OCI-M2 (cell line): ENCODE data around the gene TBX15.

ENCODE experiments used
- DNase-seq: peaks from one replicate; lab custom pipeline; 2025; ENCODE audit not compliant: unreplicated experiment; lab: John Stamatoyannopoulos, UW

The TBX15 gene

DNA sequence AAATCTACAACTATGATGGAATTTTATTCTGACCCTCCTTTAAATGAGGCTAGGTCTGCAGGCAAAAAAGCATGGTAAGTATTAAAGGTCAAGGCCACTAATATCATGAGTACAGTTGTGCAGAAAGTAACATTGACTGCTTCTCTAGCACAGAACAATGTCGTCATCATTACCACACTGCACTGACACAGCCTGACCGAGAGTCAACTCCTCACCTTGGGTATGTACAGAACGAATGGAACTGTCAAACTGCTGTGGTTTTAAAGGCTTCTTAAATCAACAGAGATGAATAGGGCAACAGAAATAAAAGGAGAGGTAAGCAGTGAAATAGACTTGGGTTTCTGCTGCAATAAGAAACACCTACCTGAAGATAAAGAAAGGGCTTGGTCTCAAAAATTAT lies 88.8 kb downstream of the TBX15 start:
- DNase-seq: no peak

DNA sequence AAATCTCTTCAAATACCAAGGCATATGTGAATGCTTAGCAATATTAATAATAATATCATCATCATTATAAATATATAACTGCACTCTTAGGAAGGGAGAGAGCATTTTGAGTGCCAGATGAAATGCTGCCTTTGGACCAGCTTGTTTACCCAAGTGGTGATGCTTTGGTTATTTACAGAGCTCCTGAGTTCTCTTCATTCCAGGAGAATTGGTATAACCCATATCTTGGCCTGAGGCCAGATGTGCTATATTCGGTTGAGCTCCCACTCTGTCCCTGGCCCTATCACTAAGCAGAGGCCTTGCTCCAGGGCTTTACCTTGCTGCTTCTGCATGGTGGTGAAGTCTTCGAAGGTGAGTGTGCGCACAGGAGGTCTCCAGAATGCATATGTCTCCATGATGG lies 89.4 kb downstream of the TBX15 start:
- no peak for DNase-seq

DNA sequence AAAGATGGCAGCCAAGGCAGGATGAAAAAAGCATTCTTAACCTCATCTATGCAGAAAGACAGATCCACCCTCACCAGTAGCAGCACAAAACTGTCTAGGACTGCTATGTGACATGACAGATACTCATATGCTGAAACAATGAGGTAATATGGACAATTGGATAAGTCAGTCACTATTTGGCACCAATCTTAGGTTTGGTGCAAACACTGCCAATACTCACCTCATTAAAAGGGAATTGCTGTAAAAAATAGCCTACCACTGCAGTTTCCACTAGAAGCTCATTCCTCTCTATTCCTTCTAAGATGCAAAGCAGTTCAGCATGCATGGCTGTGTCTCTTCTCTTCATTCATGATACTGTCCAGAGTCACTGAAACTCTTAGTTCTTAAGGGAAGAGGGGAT lies 91.7 kb downstream of the TBX15 start:
- DNase-seq: no peak

DNA sequence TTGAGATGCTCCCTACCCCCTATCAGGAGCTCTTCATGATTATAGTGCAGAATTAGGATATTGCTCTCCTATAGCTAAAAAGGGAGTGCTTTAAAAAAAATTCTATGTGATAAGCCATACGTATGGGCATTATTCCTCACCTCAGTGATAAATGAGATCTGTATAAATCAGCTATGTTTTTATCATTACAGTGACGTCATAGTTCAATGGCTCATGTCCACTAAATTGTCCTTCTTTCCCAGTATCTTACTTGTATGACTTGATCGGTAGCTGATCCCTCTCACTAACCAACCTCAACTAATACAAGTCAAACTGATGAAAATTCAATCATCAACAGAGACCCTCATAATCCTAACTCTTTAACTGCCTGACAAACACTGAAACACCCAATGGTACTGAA lies 93.3 kb downstream of the TBX15 start:
- DNase-seq: no peak

DNA sequence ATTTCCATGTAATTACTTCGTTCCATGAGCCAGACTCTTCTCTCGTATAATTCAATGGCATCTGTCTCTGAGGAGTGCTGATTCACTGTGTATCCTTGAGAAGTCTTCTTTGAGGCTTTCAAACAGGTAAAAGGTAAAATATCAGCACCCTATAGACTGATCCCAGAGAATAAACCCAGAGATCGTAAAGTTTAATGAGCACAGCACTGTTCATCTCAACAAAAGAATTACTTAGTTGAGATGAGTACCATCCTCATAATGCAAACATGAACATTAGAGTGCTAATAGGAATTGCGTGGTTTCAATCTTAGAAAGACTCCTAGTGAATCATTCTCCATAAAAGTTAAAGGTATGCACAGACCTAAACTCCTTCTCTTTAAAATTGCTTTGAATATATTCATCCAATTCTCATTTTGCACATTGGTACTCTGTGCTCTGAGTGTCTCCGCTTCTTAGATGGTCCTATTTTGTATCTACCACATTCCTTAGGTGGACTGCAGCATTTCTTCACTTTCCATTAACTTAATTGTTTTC lies 97.2 kb downstream of the TBX15 start:
- no peak for DNase-seq

DNA sequence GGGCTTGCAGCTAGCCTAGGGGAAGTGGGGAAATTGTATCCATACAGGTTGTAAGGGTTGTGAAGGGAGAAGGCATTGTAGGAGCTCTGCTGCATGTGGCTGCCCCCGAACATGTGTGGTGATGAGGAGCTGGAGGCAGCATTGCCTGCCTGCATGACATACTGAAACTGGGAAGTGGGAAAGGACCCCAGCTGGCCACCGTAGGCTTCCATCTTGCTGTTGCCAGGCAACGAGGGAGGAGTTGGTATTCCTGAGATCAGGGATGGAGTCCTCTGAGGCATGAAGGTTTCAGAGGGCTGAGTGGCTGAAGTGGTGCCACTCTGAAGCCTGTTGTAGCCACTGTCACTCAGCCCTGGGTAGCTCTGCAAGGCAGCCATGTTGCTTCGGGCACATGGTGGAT lies 103.2 kb downstream of the TBX15 start:
- DNase-seq: no peak

DNA sequence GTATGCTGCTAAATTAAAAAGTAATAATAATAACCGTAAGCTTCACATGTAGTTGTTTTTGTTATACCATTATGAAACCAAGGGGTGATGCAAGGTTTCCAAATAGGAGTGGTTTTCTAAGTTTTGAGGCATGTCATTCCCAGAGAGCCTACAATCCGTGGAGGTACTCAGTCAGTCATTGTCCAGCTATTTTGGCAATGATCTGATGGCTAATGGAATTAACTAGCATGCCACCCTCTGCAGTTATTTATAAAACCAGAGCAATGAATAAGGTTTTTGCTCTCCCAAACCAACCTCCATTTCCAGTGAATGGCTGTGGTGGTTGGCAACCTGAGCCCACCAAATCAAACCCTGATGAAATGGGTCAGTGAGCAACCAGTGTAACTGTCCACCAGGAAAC lies 106.4 kb downstream of the TBX15 start:
- no peak for DNase-seq

DNA sequence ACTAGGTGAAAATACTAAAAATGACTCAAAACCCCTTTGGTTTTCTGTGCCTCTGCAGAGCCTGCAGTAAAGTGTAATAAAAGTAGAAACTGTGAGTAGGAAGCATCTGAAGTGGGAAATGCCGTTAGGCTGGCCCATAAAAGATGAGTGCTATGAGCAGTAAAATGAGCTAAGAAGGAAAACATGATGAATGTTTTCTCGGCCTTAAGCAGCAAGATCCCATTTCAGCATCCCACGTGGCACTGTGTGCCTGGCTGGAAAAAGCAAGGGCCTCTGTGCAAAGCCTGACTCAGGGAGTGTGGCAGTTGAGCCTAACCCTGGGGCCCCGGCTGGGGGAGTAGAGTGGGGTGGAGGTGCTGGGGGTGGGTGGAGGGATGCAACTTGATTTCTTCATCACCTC lies 109.5 kb downstream of the TBX15 start:
- no peak for DNase-seq

DNA sequence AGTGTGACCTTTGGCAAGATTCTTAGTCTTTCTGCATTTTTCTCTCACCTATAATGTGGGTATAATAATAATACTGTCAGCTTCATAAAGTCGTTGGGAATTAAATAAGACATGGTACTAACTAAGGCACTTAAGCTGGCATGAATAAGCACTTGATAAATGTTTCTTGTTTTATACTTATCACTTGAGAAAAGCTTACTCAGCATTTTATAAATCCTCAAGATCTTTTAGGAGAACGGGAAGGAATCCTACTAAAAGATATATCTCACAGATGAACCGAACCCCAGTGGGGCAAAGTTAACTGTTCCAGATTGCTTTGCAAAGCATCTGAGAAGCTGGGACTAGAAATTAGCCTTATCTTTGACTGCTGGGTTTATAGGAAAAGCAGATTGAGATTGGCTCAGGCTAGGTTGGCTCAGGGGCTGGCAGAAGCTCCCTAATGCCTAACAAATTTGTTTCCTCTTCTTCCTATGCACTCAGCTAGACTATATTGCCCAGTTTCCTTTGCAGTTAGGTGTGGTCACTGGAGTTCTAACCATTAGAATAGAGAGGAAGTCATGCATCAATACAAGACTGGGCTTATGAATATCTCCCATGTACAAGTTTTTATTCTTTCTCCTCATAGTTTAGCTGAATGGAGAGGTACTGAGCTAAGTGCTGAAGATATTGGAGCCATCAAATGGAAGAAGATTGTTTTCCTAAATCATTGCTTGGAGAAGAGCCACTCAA lies 110.3 kb downstream of the TBX15 start:
- DNase-seq: no peak

DNA sequence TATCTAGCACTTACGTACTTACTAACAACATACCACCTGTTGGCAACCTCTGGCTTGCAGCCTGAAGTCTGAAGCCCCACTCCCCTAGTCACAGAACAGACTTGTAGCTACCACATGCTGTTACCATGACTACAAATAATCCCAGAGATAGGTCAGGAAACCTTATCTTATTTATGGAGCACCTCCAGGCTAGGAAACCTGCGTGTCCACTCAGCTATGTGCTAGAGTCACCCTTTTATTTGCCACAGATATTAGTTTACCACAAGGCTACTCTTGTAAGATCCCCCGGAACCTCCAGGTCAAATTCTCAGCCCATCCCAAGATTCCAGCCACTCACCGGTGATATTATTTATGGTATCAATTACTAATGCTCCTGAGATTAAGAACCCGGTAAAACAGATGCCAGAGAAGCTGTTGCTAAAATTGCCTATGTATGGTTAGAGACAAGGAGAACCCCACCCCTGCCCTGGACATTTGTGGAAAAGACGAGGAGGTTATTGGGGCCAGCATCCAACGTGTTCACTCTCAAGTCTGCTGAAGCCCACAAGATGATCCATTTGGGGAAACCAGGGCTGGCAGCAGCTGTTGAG lies 116.5 kb downstream of the TBX15 start:
- no peak for DNase-seq

DNA sequence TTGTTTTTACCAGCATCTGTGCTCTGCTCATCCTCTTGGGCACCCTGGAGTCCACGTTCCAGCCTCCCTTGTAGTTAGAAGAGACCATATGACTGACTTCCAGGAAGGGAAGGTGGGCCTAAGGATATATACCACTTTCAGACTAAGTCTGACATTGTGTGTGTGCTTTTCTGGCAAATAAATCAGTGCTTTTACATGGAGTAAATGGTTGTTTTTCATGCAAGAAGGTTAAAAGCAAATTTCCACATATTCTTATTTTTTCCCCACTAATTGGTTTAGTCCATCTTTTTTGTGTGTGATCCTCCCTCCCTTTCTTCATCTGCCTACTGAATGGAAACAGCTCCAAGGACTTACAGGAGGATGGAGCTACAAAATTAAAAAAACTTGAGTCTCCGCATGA lies 119.8 kb downstream of the TBX15 start:
- DNase-seq: no peak

DNA sequence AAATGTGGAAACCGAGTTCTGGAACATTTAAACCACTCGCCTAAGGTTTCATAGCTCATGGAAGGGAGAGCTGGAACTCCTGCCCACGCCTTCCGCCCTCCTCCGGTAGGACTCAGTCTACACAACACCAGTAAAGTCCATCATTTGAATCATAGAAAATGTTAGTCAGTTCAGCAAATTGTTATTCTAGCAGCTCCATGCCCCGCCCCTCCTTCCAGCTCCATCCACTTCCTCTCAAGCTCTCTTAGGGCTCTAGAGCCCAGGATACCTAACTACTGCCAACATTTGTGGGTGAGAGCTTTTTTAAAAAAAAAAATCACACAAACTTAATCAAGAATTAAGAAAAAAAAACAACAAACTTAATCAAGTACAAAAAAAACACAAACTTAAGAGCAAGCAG lies 121.8 kb downstream of the TBX15 start:
- no peak for DNase-seq

DNA sequence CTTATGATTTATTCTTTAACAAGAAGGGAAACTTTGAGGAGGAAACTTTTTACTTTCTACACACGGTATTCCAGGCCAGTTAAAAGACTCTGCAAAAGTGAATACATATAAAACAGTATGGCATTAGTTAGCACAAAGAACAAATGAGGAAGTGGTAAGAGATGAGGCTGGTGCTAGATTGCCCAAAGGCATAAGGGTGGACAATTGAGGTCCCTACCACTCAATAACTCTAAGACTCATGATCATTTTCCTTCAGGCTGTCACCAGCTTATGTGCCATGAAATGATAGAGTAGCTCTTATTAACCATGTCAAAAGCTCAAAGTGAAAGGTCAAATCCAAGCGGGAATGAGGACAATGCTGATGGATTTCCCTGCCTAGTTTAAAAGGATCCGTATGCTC lies 124.5 kb downstream of the TBX15 start:
- no peak for DNase-seq

DNA sequence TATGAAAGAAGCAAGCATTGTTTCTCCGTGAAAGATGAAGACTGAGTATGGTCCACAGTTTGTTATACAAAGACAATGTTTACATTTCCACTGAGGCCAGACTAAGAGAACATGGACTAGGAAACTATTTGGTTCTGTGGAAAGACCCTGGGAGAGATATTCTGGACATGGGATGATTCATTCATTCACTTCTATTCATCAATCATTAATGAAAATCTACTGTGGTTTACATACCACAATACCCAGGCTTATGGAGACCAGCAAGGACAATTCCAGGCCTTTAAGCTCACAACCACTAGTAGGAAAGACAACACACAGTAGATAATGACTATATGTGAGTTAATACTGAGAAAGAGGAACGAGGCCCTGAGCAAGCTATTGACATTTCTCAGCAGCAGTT lies 125.4 kb downstream of the TBX15 start:
- DNase-seq: no peak

DNA sequence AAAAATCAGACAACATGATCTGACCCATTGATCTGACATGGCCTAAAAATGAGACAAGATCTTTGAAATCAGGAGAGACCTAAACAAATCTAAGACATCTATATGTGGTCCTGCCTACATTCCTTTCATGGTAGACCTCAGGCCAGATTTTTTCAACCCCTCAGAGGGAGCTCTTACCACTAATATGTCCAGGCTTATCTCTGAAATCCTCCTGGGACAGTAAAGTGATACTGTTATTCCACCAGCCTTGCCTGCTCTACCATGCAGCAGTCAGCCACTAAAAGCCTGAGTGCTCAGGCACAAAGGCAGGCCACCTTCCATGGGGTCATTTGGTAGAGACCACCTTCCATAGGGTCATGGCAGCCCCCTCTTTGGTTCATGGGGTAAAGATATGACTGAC lies 126.9 kb downstream of the TBX15 start:
- no peak for DNase-seq

DNA sequence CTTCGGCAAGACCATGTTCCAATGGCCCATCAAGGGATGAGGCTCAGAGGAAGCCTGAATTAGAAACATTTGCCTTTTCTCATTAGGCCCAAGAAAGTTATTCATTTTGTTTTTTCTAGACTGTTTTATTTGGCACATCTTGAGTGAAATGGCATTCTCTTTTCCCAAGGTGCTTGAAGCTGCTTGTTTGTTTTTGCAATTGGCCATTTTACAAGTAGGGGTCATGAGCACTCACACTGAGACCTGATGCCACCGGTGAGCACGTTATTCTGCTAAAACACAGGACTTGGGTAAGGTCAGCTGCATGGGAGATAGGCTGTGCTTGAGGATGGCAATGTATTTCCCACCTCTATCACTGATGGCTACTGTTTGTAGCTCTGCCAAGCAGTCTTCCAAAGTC lies 128.1 kb downstream of the TBX15 start:
- no peak for DNase-seq

DNA sequence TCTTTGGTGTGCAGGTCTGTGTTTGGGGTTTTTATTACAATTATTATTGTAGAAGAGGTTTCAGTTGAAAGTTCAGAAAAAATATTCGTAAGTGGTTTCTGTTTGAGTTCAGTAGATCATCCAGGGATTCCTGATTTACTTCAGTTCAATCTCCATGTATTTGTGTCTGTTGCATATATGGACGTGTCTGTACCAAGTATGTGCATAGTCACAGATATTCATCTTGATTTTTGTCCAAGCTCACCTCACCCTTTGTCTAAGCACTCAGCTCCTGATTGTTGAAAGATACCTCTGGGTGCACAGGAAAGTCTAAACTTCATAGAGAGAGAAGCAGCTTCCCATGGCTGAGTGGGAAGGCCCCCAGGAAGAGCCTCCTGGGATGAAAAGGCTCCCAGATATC lies 141.7 kb downstream of the TBX15 start:
- DNase-seq: no peak

DNA sequence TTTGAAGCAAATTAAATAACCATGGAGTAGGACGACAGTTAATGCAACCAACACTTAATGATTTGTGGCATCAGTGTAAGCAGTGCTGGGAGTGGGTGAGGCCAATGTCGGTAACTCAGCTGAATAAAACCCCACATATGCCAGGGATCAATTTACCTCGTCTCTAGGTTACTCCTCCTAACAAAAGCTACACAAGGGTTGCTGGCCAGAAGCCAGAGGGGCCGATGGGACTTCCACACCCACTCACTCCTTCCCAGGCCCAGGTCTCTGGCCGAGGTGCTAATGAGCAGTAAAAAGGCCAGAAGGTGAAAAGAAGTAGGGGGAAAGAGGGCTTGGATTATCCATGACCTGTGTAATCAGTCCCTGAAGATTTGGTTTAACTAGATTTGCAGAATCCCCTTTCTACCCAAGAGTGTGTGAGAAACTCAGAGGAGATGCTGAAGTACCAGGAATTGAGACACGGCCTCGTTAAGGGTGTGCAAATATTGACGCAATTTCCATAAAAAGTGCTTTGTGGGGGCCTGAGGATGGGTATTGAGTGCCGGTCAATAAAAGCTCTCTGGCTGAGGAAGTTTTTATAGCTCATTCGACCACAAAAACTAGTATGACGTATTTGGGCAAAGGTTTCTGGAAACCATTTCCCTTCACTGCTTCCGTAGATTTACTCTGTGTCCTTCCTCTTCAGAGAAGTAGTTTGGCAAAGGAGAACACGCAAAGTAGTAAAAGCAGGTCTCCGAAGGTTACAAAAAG lies 145.5 kb downstream of the TBX15 start:
- no peak for DNase-seq

DNA sequence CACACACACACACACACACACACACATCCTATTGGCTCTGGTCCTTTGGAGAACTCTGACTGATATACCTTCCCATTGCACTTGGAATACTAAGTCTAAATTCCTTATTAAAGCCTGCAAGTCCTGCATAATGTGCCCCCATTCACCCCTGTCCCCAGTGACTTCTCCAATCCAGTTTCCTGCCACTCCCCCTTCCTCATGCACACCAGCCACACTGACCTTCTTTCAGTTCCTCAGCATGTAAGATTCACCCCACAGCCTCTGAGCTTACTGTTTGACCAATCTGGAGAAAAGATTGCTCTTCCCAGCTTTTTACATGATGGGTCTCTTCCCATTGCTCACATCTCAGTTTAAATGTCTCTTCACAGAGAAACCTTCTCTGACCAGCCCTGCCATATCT lies 146.6 kb downstream of the TBX15 start:
- DNase-seq: no peak
